PC-9 (cell line): ENCODE results near the gene THPO. TPM values are rescaled to one million over a fixed set of nuclear protein-coding genes. Genes with fewer than 3 reads are reported as not detected.

ENCODE experiments used
- BruUV-seq: library from RNA; stranded (reverse); fragments of 400-500 nt; replicated peaks from 2 replicates; lab custom pipeline; 2021; lab: Mats Ljungman, UMichigan
- CTCF ChIA-PET: fragments of 300-600 bp; sonication (Branson Sonifier 250); formaldehyde crosslinking; loops from one replicate; lab custom pipeline; 2022; ENCODE audit warnings: antibody characterized with exemption; lab: Charles Lee
- POLR2A ChIA-PET: fragments of 300-600 bp; sonication (Branson Sonifier 250); formaldehyde crosslinking; loops from one replicate; lab custom pipeline; 2022; ENCODE audit warnings: antibody characterized with exemption; ENCODE audit not compliant: unreplicated experiment; lab: Charles Lee
- DNase-seq, 2 experiments: peaks; one replicate each; pipeline versions ENCODE4 v3.0.0 to v3.0.0-alpha.2; 2015 to 2022; ENCODE audit warnings: mixed read lengths in 1 of 2
- H2AFZ ChIP-seq: fragments of 200-600 bp; sonication (generic); 2 replicates; pipeline ENCODE4 v1.8.1; 2017; ENCODE audit warnings: antibody characterized with exemption
- H3F3A ChIP-seq: fragments of 200-600 bp; sonication (generic); 2 replicates; pipeline ENCODE4 v1.8.1; 2017; ENCODE audit warnings: antibody characterized with exemption, mild to moderate bottlenecking, low read depth; ENCODE audit not compliant: insufficient read depth
- H3K27ac ChIP-seq: fragments of 200-600 bp; sonication (generic); 2 replicates; pipeline ENCODE4 v1.6.1; 2016; ENCODE audit warnings: mixed run types
- H3K27me3 ChIP-seq: fragments of 200-600 bp; sonication (generic); 2 replicates; pipeline ENCODE4 v1.6.1; 2016; ENCODE audit warnings: low read depth, mixed run types; ENCODE audit not compliant: insufficient read depth
- H3K36me3 ChIP-seq: fragments of 200-600 bp; sonication (generic); 2 replicates; pipeline ENCODE4 v1.6.1; 2016; ENCODE audit warnings: low read depth, mixed run types
- H3K4me1 ChIP-seq: fragments of 200-600 bp; sonication (generic); replicated peaks from 2 replicates; pipeline ENCODE4 v1.6.1; 2016; ENCODE audit warnings: mixed run types; ENCODE audit not compliant: insufficient read depth
- H3K4me2 ChIP-seq: fragments of 200-600 bp; sonication (generic); 2 replicates; pipeline ENCODE4 v1.6.1; 2017; ENCODE audit warnings: mixed run types
- H3K4me3 ChIP-seq: fragments of 200-600 bp; sonication (generic); 2 replicates; pipeline ENCODE4 v1.6.1; 2016; ENCODE audit warnings: mixed run types
- H3K79me2 ChIP-seq: fragments of 200-600 bp; sonication (generic); 2 replicates; pipeline ENCODE4 v1.6.1; 2017; ENCODE audit warnings: low read depth, mixed run types
- H3K9me2 ChIP-seq: fragments of 200-600 bp; sonication (generic); 2 replicates; pipeline ENCODE4 v1.8.1; 2017; ENCODE audit warnings: mild to moderate bottlenecking; ENCODE audit not compliant: insufficient read depth
- H3K9me3 ChIP-seq: fragments of 200-600 bp; sonication (generic); 2 replicates; pipeline ENCODE4 v1.8.1; 2016; ENCODE audit warnings: low read depth; ENCODE audit not compliant: insufficient read depth
- H4K20me1 ChIP-seq: fragments of 200-600 bp; sonication (generic); 2 replicates; pipeline ENCODE4 v1.8.1; 2017; ENCODE audit not compliant: insufficient read depth
- CTCF ChIP-seq: fragments of 200-600 bp; sonication (generic); conservative IDR thresholded peaks from 2 replicates; pipeline ENCODE4 v1.6.1; 2017; ENCODE audit warnings: mixed run types, antibody characterized with exemption, mild to moderate bottlenecking, moderate library complexity
- EZH2 ChIP-seq: fragments of 200-600 bp; sonication (generic); IDR thresholded peaks from 2 replicates; pipeline ENCODE4 v1.8.0; 2017; ENCODE audit warnings: antibody characterized with exemption, low read depth
- intact Hi-C: fragments of 100-400 bp; cut with micrococcal nuclease; formaldehyde crosslinking; loops from one replicate; pipeline ENCODE4 v1.10.0; 2022; ENCODE audit not compliant: unreplicated experiment
- total RNA-seq: library from RNA; stranded (reverse); gene quantifications from 2 replicates; pipeline ENCODE4 v1.2.3, GENCODE V29; 2021

Gene THPO
- total RNA-seq, 1 experiment from 2014 or later = not detected

- BruUV-seq = no TSS peak
These were observed 25.0 kb downstream of the THPO start for GRCh38 chr3:184352897-184353545.

GRCh38 chr3:184352149-184352785, 25.7 kb downstream of the THPO start:
- intact Hi-C loops = no loop called here
- TF ChIP-seq EZH2 (no peak), CTCF (no peak)

More at GRCh38 chr3:184352897-184353545, 25.0 kb downstream of the THPO start:
- ChIA-PET POLR2A (no interaction called here), CTCF (interaction anchor here (2.1 kb wide), 1 partner anchor 193 kb away, joined by 4 read pairs; no protein-coding TSS in a partner anchor)
- no peaks in the 10 kb centered on the region for H3K36me3 ChIP-seq
- DNase-seq = no peak
- intact Hi-C loops = no loop called here
- TF ChIP-seq EZH2 = no peak
- no peak for TF ChIP-seq CTCF
- no peaks in the 10 kb centered on the region for H4K20me1 ChIP-seq
- H3K27ac ChIP-seq = no peak overlapping the region
- H3K9me3 ChIP-seq = no peaks in the 10 kb centered on the region
- no peaks in the 10 kb centered on the region for H3K4me1 ChIP-seq
- H3K9me2 ChIP-seq = no peaks in the 10 kb centered on the region
- no peak overlapping the region for H2AFZ ChIP-seq
- H3K4me2 ChIP-seq = no peak overlapping the region
- no peaks in the 10 kb centered on the region for H3K27me3 ChIP-seq
- no peak overlapping the region for H3K4me3 ChIP-seq
- H3K79me2 ChIP-seq = no peaks in the 10 kb centered on the region
- H3F3A ChIP-seq = 0 out of 2 replicates have a peak, but pooled peaks cover 5% of the 10 kb centered on the region

GRCh38 chr3:184351511-184352148, 26.4 kb downstream of the THPO start:
- CTCF ChIA-PET = interaction anchor here (0.5 to 1.2 kb wide), 2 partner anchors 10 to 905 kb away, joined by 3 read pairs; partner anchors contain the start of genes CLCN2 and POLR2H
- Histone ChIP-seq H3K9me2 (no peaks in the 10 kb centered on the region), H3F3A (0 out of 2 replicates have a peak, but pooled peaks cover 5% of the 10 kb centered on the region), H3K27me3 (no peaks in the 10 kb centered on the region), H4K20me1 (no peaks in the 10 kb centered on the region), H3K9me3 (no peaks in the 10 kb centered on the region), H3K4me1 (no peaks in the 10 kb centered on the region), H3K36me3 (no peaks in the 10 kb centered on the region), H3K79me2 (no peaks in the 10 kb centered on the region), H3K4me2 (no peak overlapping the region), H2AFZ (no peak overlapping the region), H3K27ac (no peak overlapping the region), H3K4me3 (no peak overlapping the region)
- TF ChIP-seq CTCF = no peak
- TF ChIP-seq EZH2 = no peak
- BruUV-seq = no TSS peak
- POLR2A ChIA-PET = interaction anchor here (0.6 kb wide), 1 partner anchor 74 kb away, joined by 8 read pairs; no protein-coding TSS in a partner anchor
- intact Hi-C loops = no loop called here
- no peak for DNase-seq

More at GRCh38 chr3:184352149-184352785, 25.7 kb downstream of the THPO start:
- no peak for DNase-seq
- no peaks in the 10 kb centered on the region for H3K9me2 ChIP-seq
- no peaks in the 10 kb centered on the region for H3K27me3 ChIP-seq
- no peaks in the 10 kb centered on the region for H3K4me1 ChIP-seq
- no peak overlapping the region for H2AFZ ChIP-seq
- H3K4me3 ChIP-seq = no peak overlapping the region
- no peaks in the 10 kb centered on the region for H4K20me1 ChIP-seq
- no peaks in the 10 kb centered on the region for H3K36me3 ChIP-seq
- H3K27ac ChIP-seq = no peak overlapping the region
- H3K9me3 ChIP-seq = no peaks in the 10 kb centered on the region
- POLR2A ChIA-PET = no interaction called here
- CTCF ChIA-PET = no interaction called here
- no TSS peak for BruUV-seq
- no peaks in the 10 kb centered on the region for H3K79me2 ChIP-seq
- H3K4me2 ChIP-seq = no peak overlapping the region
- H3F3A ChIP-seq = 0 out of 2 replicates have a peak, but pooled peaks cover 5% of the 10 kb centered on the region
